B cell (primary cell): Measurements from ENCODE around the gene BMPR1A.

Experiments used
- EZH2 ChIP-seq: IDR thresholded peaks from 2 replicates; pipeline ENCODE4 v1.6.1; 2012; ENCODE audit warnings: borderline replicate concordance, low read depth, mild to moderate bottlenecking, moderate library complexity, low read length; ENCODE audit not compliant: insufficient read depth, poor library complexity, severe bottlenecking
- TF ChIP-seq, protein P1 (sequence below): fragments of 200-600 bp; IDR thresholded peaks from one replicate; pipeline ENCODE4 v1.8.0; 2022; ENCODE audit warnings: antibody characterized with exemption, mild to moderate bottlenecking

GRCh38 chr10:86905429-86905828 is 149.0 kb downstream of the BMPR1A start:
- TF ChIP-seq, protein P1, sequence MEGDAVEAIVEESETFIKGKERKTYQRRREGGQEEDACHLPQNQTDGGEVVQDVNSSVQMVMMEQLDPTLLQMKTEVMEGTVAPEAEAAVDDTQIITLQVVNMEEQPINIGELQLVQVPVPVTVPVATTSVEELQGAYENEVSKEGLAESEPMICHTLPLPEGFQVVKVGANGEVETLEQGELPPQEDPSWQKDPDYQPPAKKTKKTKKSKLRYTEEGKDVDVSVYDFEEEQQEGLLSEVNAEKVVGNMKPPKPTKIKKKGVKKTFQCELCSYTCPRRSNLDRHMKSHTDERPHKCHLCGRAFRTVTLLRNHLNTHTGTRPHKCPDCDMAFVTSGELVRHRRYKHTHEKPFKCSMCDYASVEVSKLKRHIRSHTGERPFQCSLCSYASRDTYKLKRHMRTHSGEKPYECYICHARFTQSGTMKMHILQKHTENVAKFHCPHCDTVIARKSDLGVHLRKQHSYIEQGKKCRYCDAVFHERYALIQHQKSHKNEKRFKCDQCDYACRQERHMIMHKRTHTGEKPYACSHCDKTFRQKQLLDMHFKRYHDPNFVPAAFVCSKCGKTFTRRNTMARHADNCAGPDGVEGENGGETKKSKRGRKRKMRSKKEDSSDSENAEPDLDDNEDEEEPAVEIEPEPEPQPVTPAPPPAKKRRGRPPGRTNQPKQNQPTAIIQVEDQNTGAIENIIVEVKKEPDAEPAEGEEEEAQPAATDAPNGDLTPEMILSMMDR, result no peak
- TF ChIP-seq EZH2, result no peak
